ENCODE measurements around the gene MGAT3.

Gene MGAT3

DNA sequence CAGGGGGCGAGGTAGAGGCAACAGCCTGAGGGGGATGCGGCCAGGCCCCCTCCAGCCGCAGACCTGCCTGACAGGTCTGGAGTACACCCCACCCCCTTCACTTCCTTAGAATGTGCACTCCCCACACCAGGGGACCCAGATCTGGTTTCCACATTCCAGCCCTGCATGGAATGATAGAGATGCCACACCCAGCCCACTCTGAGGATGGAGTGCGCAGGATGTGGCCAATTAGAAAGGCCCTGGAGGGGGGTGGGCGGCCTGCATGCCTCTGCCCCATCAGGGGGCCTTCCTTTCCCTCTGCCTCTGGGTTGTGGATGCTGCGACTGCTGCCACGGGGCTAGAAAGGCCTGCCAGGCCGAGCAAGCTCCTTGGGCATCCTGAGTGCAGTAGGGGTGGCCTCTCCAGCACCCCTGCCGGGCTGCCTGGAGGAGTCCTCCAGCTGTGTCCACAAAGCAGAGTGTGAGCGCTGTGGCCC, 28.2 kb upstream of the MGAT3 start:
- DNase-seq (ENCODE audit: low read depth), result no peak

DNA sequence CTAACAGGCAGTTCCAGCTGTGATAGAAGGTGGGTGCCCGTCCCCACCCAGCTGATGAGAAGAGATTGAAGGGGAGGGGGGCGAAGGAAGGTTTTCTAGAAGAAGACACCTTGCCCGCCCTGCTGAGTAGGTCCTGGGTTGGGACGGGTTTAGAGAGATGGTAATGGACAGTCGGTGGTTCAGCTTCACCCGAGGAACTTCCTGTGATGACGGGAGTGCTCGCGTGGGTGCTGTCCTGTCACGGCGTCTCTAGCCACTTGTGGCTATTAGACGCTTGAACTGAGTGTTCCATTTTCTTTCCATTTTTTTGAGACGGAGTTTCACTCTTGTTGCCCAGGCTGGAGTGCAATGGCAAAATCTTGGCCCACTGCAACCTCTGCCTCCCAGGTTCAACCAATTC, 27.6 kb upstream of the MGAT3 start:
- DNase-seq (ENCODE audit: low read depth), result no peak

DNA sequence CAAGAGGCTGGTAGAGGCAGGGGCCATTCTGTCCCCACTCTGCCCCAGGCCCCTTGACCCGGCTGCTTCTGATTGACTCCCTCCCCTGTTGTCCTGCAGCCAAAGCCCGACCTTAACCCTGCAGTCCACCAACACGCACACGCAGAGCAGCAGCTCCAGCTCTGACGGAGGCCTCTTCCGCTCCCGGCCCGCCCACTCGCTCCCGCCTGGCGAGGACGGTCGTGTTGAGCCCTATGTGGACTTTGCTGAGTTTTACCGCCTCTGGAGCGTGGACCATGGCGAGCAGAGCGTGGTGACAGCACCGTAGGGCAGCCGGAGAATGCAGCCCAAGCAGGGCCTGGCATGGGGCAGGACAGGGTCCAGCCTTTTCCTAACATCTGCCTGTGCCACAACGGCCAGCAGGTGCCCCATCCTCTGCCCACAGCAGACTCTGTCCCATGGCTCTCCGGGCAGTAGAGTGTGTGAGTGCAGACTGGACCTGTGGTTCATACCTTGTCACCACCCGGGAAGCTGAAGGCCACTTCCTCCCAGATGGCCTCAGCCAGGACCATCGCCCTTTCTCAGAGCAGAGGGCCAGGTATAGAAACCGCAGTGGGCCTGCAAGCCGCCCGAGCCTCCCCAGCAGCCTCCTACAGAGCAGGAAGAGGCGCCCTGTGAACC, 26.8 kb upstream of the MGAT3 start:
- no peak for DNase-seq (ENCODE audit: low read depth)

DNA sequence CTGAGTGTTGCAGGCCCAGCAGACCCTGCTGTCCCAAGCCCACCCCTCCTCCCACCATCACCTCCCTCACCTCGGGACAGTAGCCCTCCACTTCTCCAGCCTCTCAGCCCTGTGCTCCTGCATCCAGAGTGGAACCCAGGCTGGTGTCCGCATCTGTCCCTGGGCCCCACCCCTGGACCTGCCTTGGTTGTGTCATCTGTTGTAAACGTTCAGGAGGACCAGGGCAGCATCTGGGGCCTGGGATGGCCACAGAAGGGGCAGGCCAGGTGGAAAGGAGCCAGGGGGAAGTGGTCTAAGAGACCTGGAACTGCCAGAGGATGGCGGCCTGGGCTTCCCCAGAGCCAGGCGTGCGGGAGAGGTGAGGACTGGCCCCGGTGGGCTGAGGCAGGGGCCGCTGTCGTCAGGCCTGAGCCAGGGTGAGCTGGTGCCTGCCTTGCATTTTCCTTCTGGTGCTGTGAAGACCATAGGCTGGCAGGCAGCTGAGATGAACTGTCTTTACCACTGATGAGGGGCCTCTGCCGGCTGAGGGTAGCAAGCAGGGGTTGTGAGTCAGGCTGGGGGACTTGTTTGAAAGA, 26.1 kb upstream of the MGAT3 start:
- no peak for DNase-seq (ENCODE audit: low read depth)

DNA sequence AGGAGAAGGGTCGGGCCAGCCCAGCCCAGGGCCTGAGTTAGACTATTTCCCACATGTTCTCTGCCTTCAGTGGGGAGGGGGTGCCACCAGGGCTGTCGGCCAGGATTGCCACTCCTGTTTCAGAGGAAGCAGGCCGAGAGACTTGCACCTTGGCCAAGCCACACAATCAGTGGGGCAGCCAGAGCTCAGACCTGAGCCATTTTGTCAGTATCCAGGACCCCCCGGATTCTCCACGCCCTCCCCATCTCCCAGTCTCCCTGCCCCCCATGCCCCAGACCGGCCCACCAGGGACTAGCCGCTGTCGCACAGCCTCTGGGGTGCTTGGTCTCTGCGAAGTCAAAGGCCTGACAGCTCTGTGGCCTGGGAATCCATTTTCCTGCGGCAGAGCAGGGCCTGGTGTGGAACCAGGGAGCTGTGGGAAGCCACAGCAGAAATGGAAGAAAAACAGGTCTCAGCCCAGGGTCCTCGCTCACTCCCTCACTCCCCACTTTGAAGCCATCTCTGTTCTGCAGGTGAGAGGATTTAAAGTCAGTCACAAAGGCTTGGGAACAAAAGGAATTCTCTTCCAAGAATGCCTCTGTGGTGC, 25.5 kb upstream of the MGAT3 start:
- DNase-seq (ENCODE audit: low read depth), result no peak

DNA sequence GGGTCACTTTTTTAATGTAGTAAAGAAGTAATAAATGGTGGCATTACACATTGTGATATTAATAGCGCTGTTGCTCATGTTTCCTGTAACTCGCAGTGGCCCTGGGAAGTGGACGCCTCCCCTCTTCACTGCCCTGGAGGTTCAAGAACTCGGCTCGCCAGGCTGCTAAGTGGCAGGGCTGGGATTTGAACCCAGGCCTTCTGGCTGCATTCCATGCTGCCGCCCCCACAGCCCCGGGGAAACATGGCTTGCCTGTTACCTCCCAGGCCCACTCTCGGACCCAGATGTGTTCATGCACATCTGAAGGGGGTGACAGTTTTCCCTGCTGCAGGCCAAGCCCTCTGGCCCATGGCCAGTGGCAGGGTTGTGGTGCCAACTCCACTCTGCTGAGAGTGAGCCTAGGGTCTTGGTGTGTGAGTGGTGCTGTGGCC, 25.0 kb upstream of the MGAT3 start:
- no peak for DNase-seq (ENCODE audit: low read depth)

DNA sequence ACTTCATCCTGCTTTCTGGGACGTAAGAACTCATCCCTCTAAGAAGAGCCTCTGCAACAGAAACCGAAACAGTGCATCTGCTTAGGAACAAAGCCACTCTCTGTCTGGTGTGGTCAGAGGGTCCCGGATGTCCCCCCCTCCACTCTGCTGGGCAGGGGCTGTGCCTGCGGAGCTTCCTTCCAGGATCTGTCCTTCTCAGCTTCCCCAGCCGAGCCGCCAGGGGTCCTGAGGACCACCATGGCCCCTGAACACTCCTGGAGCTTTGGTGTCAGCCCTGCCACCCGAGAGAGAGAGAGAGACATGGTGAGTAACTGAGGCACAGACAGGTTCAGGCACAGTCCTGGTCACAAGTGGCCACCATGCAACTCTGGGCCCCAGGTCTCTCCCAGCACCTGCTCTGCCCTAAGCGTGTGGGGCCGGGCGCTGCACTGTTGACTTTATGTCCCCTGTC, 24.4 kb upstream of the MGAT3 start:
- DNase-seq (ENCODE audit: low read depth), result no peak

DNA sequence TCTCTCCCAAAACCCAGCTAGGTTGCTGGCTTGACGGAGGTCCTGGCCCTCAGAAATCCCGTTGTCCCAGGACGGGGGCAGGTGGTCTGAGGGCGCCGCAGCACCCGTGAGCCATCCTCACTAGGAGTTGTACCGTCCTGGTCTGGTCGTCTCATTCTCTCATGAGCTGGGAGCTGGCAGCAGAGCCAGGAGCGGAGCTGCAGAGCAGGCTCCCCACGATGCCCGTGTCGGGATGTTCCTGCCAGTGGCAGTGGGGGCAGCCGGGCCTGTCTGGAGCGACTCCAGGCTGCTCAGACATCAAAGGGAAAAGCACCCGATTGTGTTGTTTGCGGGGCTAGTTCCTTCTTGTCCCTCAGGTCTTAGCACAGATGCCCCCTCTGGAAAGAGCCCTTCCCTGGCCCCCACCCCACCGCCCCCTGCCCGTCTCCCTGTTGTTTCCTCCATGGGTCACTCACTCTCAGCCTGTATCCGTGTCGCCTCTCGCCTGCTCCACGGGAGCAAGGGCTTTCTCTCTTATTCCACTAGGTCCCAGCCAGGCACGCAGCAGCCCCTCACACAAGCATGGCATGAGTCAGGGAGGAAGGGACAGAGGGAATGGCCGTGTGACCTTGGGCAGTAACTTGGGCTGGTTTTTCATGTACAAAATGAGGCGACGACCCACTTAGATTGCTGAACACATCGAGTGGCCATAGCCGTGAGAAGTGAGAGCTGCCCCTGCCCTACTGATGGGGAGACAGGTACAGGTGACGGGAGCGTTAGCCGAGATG, 23.2 kb upstream of the MGAT3 start:
- DNase-seq (ENCODE audit: low read depth), result no peak

DNA sequence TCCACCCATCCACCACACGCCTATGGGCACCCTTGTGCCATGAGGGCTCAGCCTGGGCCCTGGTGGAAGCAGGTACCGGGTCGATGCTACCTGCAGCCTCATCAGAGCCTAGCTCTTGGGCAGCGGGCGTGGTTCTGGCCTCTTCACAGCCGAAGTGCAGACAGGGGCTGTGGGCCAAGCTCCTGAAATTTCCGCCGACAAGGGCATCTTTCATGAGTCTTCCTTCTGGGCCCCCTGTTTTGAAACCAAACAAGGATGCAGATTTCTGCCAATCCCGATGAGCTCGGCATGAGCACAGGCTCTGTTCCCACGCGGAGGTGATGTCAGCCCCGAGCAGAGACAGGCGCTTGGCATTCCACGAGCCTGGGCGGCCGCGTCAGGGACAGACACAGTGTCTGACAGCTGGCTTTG, 22.6 kb upstream of the MGAT3 start:
- no peak for DNase-seq (ENCODE audit: low read depth)

DNA sequence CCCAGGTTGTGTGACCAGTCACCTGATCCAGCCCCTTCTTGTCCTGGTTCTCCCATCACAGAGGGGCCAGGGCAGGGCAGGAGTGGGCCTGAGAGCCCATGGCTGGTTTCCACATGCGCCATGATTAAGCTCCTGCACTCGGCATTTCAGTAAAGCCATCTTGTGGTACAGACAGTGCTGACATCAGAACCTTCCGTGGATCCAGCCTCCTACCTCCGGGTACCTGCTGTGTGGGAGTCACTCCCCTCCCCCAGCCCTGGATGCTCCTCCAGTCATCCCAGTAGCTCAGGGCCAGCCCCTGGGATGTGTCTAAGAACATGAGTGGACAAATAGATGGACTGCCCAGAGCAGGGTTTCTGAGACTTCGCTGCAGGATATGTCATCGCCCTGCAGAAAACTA, 22.1 kb upstream of the MGAT3 start:
- DNase-seq (ENCODE audit: low read depth), result no peak

DNA sequence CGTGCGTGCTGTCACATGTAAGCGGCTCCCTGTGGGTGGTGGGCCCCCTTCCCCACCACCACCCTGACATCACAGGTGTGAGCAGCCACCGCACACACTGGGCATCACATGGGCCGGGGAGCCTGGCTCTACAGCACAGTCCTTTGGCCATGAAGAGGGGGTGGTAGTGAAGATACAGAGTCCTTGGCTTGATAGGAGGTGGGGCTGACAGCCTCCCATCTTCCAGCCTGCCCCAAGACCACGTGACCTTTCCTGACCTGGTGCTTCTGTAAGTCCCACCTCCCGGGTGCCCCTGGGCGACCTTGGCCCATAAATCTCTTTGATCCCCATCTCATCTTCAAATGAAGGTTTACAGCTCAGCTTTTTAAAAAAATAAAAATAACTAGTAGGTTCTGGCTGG, 21.2 kb upstream of the MGAT3 start:
- DNase-seq (ENCODE audit: low read depth), result no peak

DNA sequence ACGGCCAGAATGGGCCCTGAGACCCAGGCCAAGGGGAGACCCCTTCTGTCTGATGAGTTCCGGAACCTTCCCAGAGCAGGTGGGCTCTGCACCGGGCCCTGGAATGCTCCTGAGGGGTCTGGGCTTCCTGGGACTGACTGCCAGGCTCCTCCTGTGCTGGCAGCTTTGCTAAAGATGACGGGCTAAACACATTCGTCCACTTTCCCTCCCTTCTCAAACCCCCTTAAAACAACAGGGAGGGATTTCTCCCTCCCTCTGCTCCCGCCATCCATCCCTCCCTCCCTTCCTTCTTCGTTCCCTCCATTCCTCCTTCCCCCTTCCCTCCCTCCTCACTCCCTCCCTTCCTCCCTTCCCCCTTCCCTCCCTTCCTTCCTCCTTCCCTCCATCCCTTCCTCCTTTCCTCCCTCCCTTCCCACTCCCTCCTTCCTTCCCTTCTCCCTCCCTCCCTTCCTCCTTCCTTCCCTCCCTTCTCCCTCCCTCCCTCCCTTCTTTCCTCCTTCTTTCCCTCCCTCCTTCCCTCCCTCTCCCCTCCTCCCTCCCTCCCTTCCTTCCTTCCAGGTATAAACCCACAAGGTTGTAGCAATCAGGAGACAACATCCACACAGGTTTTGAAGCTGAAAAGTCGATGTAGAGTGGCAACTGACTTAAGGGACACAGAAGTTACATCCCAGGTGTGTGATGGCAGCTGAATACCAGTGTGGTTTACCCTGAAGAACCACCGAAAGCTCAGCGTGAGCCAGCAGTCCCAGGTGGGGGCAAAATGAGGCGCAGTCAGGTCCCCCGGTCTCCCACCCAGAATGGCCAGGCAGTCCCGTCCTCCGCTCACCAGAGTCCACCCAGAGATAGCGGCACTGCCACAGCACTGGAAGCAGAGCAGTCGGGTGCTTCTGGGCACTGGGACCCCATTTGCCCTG, 18.8 kb upstream of the MGAT3 start:
- no peak for DNase-seq (ENCODE audit: low read depth)

DNA sequence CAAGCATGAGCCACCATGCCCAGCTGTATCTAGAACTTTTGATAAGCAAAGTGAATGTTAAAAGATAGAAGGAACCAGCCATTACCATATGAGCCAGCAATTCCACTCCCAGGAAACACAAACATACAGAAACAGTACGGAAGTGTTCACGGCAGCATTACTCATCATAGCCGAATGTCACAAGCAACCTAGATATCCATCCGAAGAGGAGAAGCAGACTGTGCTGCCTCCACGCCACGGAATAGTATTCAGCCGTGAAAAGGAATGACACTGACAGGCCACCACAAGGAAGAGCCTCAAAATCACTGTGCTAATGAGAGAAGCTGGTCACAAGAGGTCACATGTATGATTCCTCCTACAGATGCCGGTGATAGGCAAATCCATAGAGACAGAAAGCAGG, 17.6 kb upstream of the MGAT3 start:
- no peak for DNase-seq (ENCODE audit: low read depth)

DNA sequence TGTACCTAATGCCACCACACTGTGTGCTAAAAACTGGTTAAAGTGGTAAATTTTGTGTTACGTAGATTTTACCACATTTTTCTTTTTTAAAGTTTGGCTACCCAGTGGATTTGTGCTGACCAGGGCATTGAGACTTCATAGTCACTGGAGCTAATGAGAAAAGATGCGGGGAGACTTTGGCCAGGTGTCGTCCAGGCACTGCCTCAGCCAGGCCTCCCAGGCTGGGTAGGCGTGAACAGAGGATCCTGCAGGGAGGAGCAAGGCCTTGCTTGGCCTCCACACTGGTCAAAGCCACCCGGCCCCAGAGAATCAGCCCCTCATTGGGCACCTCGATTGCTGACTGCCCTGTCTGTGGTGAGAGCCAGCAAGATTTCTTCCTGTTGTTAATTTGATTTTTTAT, 13.4 kb upstream of the MGAT3 start:
- no peak for DNase-seq (ENCODE audit: low read depth)

DNA sequence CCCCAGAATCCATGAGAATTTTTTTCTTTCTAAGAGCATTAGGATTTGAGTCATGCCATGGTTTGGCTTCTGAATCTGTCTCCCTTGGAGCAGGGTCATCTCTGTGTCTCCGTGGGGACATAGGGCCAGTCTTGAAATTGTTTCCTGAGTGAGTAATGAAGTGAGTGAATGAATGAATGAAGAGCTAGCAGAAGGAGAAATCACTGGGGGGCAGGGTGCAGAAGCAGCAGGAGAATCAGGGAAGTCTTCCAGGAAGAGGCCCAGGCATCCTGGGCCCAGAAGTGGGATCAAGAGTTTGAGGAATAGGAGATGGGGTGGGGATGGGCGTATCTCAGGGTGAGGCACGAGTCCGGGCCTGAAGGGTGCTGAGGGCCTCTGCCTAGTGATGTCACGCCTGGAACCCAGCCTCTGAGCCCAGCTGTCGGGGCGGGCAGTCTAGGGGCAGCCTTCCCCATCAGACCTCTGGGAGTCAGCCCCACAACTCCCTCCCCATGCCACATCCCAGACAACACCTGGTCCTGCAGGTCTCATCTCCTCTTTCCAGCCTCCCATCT, 12.5 kb upstream of the MGAT3 start:
- DNase-seq (ENCODE audit: low read depth), result no peak

DNA sequence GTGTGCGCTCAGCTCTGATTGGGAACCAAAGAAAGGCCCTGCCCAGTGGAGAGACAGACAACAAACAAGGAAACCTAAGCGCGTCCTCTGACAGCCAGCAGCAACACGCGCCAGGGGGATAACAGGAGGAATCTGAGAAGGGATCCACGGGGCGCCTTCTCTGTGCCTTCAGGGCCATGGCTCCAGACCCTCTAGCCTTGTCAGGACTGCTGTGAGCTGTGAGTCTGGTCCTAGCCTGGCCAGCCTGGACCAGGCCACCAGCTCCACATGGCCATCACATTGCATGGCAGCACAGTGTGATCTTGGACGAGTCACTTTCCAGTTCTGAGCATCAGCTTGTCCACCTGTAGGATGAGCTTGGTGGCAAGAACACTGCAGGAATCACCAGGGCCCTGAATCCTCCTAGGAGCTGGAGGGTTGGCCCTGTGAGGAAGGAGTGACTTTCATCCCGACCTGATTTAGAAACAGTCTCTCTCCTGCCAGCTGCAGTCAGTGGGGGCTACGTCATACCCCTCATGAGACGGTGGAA, 11.8 kb upstream of the MGAT3 start:
- no peak for DNase-seq (ENCODE audit: low read depth)

DNA sequence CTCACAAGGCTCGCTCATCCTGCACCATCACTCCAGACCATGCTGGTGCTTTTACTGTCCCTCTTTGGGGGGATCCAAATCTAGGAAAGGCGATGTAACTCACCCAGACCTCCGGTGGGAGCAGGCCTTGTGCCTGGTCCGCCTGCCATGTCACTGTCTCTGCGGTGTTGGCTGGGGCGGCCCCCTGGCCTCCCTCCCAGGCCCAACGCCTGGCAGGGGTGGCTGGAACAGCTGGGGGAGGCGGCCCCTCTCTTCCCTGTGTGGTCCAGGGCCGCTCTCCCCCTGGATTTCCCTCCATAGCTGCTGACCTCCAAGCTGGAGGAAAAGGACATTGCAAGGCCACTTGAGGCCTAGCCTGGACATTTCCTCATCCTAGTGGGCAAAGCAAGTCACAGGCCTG, 11.1 kb upstream of the MGAT3 start:
- no peak for DNase-seq (ENCODE audit: low read depth)

DNA sequence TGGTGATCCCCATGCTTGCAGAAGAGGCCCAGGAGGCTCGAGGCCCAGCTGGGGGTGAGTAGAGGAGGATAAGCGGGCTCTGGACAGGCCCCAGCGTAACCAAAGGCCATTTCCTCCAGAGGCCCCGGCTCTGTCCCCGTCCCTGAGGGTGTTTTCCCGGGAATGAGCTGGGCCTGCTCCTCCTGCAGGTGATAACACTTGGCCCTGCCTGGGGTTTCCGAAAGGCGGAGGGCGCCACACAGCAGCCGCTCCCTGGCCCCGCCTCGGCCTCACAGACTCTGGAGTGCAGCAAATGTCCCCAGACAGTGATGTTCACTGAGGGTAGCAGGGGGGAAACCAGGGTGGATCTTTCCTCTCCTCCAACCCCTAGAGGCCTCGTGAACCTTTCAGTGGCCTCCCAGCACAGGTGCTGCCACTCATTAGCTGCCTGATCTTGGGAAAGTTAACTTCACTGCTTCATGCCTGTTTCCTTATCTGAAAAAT, 10.5 kb upstream of the MGAT3 start:
- DNase-seq (ENCODE audit: low read depth), result no peak

DNA sequence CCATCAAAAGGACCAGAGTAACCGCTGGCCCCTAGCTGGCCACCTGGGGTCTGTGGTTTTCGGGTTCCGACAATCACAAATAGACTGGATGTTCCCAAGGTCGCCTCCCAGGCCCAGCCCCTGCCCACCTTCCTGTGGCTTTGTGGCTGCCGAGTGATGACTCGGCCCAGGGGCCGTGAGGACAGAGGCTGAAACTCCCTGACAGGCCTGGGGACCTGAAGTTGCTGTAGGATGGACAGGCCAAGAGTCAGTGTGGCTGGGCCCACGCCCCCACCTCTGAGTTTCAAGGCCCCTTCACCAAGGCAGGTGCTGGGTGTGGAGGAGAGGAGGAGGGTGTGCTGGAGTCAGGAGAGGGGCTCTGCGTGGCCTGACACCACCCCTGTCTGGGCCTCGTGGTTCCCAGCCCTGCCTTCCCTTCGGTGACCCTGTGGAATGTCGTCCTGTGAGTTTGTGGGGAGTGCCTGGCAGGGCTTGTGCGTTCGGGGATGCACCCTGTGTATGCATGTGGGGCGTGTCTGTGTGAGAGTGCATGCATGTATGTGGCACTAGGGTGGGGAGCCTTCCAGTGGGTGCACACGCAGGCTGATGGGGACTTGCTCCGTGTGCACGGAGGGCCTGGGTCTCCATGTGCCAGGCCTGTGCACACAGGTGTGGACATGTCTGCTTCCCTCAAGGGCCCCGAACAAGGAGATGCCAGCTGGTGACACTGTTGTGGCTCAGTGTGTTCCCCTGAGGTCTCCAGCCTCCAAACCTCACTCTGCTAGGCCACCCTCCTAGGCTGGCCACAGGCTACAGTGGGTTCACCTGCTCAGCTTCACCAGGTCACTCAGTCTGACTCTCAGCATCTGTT, 8.4 kb upstream of the MGAT3 start:
- DNase-seq (ENCODE audit: low read depth), result no peak

DNA sequence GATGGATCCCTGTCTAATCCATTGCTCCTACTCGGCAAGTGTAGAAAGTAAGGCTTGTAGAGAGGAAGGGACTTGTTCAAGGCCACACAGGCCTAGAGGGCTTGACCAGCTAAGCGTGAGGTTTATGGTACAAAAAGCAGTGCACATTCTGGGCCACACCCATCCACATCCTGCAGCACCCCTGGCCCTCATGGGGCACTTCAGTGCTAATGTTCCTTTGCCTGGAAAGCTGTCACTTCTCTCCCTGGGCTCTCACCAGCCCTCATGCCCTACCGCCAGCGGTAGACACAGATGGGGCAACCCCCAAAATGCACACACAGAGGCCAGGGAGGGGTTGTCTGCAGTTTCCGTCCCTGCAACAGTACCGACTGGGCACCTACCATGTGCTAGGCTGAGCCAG, 7.1 kb upstream of the MGAT3 start:
- DNase-seq (ENCODE audit: low read depth), result no peak

Measured in GM04503 (cell line).